ENCODE results near the gene DDX24.

DNA sequence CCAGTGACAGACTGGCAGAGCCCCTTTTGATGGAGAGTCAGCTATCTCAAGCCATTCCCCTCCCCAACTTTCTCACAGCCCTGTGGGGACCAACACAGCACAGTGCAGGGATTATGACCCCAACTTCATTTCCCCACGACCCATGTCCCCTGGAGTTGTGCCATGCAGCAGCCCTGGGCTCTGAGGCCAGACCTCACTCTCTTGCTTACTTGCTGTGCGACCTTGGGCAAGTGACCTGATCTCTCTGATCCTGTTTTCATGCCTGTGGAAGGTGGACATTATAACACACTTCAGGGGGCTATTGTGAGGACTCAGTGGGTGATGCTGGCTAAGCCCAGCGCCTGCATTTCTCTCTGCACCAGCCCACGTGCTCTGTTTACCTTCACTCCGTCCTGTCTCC is 40.8 kb downstream of the DDX24 start:
- no peak for TF ChIP-seq POLR2A (IDR thresholded peaks at IDR 0.05)
- TF ChIP-seq, protein P1, sequence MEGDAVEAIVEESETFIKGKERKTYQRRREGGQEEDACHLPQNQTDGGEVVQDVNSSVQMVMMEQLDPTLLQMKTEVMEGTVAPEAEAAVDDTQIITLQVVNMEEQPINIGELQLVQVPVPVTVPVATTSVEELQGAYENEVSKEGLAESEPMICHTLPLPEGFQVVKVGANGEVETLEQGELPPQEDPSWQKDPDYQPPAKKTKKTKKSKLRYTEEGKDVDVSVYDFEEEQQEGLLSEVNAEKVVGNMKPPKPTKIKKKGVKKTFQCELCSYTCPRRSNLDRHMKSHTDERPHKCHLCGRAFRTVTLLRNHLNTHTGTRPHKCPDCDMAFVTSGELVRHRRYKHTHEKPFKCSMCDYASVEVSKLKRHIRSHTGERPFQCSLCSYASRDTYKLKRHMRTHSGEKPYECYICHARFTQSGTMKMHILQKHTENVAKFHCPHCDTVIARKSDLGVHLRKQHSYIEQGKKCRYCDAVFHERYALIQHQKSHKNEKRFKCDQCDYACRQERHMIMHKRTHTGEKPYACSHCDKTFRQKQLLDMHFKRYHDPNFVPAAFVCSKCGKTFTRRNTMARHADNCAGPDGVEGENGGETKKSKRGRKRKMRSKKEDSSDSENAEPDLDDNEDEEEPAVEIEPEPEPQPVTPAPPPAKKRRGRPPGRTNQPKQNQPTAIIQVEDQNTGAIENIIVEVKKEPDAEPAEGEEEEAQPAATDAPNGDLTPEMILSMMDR (IDR thresholded peaks at IDR 0.05) = no peak
